ENCODE results near the gene RASSF7.

Gene RASSF7

GRCh38 chr11:586376-587316 lies 25.9 kb downstream of the RASSF7 start:
- no peak for DNase-seq (ENCODE audit: low spot score)

- DNase-seq (ENCODE audit: low spot score) = no peak
These were observed 26.8 kb downstream of the RASSF7 start for GRCh38 chr11:587546-587945.

- DNase-seq (ENCODE audit: low spot score) = peak; percentile 74
These were observed 27.2 kb downstream of the RASSF7 start for GRCh38 chr11:587978-588380.

- DNase-seq (ENCODE audit: low spot score) = no peak
These were observed 29.0 kb downstream of the RASSF7 start for GRCh38 chr11:589798-590197.

- DNase-seq (ENCODE audit: low spot score) = no peak
These were observed 30.2 kb downstream of the RASSF7 start for GRCh38 chr11:590997-591396.

GRCh38 chr11:592501-592900 lies 31.7 kb downstream of the RASSF7 start:
- DNase-seq (ENCODE audit: low spot score) = no peak

GRCh38 chr11:592918-593317 lies 32.1 kb downstream of the RASSF7 start:
- no peak for DNase-seq (ENCODE audit: low spot score)

DNA sequence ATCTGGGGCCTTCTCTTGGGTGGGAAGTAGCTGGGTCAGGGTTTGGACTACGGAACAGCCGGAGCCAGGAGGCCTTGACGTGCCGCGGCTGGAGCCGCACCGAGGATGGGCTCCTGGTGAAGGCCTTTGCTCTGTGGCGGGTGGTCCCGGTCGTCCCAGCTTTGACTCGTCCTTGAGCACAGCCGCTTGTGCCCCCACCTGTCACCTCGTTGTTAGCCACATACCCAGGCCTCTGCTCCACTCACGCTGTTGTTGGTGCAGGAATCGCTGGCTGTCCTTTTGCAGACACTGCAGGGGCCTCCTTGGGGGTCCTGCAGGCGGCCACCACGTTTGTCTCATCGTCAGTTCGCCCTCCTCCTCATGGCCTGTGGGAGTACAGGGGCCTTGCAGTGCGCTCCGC lies 32.6 kb downstream of the RASSF7 start:
- DNase-seq (ENCODE audit: low spot score) = no peak

GRCh38 chr11:595400-595799 lies 34.6 kb downstream of the RASSF7 start:
- no peak for DNase-seq (ENCODE audit: low spot score)

DNA sequence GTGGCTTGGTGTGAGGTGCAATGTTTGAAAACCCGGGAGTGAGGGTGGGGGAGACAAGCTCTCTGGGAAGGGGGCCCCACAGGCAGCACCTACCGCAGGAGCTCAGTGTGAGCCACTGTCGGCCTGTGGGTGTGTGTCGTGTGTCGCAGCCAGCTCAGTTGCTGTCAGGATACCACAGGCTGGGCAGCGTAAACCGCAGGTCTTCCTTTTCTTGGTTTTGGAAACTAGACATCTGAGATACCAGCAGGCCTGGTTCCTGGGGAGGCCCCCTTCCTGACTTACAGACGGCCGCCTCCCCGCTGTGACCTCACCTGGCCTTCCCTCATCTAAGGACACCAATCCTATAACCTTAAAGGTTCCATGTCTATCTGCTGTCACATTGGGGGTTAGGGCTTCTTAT lies 35.6 kb downstream of the RASSF7 start:
- DNase-seq (ENCODE audit: low spot score) = no peak

GRCh38 chr11:597166-597725 lies 36.5 kb downstream of the RASSF7 start:
- DNase-seq (ENCODE audit: low spot score) = no peak

- DNase-seq (ENCODE audit: low spot score) = no peak
These were observed 37.4 kb downstream of the RASSF7 start for GRCh38 chr11:598005-598680.

DNA sequence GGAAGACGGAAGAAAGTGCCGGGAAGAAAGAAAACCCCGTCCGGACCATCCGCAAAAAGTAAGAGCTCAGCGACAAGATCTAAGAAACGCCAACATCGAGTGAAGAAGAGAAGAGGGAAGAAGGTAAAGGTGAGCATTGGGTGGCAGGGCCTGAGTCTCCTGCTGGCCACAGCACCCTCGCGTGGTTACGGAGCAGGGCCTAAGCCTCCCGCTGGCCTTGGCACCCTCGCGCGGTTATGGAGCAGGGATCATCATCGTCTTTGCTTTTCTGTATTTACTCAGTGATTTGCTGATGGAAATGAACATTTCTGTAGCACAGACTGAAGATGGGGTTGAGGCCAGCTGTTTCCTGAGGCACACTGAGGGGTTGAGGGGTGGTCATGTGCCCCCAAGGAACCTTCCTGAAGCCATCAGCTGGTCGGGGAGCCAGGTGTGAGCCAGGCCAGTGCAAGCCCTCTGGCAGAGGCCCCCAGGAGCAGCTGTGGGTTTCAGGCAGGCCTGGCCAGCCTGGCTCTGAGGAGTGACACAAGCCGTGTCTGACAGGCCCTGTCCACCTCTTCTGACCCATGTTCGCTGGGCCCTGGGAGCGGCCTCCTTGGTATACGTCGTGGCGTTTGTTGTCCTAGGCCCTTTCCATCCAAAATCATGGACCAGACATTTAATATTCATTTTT lies 40.9 kb downstream of the RASSF7 start:
- DNase-seq (ENCODE audit: low spot score) = no peak

GRCh38 chr11:603154-603553 lies 42.4 kb downstream of the RASSF7 start:
- no peak for DNase-seq (ENCODE audit: low spot score)

GRCh38 chr11:605286-606129 lies 44.7 kb downstream of the RASSF7 start:
- no peak for DNase-seq (ENCODE audit: low spot score)

DNA sequence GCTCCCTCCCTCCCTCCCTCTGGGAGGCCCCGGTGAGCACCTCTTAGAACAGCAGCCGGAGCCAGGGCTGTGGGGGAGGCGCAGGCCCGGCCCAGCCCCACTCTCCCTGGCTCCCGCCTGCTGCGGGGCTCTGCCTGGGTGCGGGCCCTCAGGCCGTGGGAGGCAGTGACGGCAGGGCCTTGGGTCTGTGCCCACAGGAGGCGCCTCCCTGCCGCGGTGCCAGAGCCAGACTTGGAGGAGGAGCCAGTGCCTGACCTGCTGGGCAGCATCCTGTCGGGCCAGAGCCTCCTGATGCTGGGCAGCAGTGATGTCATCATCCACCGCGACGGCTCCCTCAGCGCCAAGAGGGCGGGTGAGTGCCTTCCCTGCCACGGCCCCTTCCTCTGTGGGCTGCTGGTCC lies 45.5 kb downstream of the RASSF7 start:
- DNase-seq (ENCODE audit: low spot score) = no peak

DNA sequence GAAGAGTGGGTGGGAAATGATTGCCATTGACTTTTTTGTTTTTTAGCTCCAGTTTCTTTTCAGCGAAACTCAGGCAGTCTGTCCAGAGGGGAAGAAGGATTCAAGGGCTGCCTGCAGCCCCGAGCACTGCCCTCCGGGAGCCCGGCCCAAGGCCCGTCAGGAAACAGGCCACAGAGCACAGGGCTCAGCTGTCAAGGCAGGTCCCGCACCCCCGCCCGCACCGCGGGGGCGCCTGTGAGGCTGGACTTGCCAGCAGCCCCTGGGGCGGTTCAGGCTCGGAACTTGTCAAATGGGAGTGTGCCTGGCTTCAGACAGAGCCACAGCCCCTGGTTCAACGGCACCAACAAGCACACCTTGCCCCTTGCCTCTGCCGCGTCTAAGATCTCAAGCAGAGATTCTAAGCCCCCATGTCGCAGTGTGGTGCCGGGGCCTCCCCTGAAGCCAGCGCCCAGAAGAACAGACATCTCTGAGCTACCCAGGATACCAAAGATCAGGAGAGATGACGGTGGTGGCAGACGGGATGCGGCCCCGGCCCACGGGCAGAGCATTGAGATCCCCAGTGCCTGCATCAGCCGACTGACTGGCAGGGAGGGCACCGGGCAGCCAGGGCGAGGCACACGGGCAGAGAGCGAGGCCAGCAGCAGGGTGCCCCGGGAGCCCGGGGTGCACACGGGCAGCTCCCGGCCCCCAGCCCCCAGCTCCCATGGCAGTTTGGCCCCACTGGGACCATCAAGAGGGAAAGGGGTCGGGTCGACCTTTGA lies 46.4 kb downstream of the RASSF7 start:
- no peak for DNase-seq (ENCODE audit: low spot score)

GRCh38 chr11:607971-608659 lies 47.3 kb downstream of the RASSF7 start:
- no peak for DNase-seq (ENCODE audit: low spot score)

DNA sequence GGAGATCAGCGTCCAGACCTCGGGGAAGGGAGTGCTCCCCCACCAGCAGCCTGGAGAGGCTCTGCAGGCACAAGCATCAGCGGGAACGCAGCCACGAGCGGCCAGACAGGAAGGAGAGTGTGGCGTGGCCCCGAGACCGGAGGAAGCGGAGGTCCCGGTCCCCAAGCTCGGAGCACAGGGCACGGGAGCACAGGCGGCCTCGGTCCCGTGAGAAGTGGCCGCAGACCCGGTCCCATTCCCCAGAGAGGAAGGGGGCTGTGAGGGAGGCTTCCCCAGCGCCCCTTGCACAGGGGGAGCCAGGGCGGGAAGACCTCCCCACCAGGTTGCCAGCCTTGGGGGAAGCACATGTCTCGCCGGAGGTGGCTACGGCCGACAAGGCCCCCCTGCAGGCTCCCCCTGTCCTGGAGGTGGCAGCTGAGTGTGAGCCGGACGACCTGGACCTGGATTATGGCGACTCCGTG lies 48.1 kb downstream of the RASSF7 start:
- no peak for DNase-seq (ENCODE audit: low spot score)

DNA sequence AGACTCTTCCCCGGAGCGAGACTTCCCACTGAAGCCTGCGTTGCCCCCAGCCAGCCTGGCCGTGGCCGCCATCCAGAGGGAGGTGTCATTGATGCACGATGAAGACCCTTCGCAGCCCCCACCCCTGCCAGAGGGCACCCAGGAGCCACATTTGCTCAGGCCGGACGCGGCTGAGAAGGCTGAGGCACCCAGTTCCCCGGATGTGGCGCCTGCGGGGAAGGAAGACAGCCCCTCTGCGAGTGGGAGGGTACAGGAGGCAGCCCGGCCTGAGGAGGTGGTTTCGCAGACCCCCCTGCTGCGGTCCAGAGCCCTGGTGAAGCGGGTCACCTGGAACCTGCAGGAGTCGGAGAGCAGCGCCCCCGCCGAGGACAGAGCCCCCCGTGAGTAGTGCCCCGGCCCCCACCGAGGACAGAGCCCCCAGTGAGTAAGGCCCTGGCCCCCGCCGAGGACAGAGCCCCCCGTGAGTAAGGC lies 48.6 kb downstream of the RASSF7 start:
- no peak for DNase-seq (ENCODE audit: low spot score)

Measured in CD4-positive, alpha-beta T cell treated with Interleukin-15 for 4 hours (primary cell).